RWPE2 (cell line): ENCODE measurements around the gene TRPV4.
A peak's percentile ranks its signal among the peaks of the same experiment; 100 is the strongest.

Source experiments
- ATAC-seq: fragments of 200-7000 bp; cut with Tn5 transposase; 3 replicates; pipeline ENCODE4 v1.9.1; 2021; ENCODE audit warnings: low read depth
- DNase-seq: peaks from one replicate; pipeline ENCODE4 v3.0.0-alpha.2; 2020; ENCODE audit warnings: low spot score
- H3K27ac ChIP-seq: fragments of 450-650 bp; 2 replicates; pipeline ENCODE4 v1.5.1; 2017; ENCODE audit warnings: mild to moderate bottlenecking; ENCODE audit not compliant: poor library complexity, severe bottlenecking
- H3K27me3 ChIP-seq: fragments of 250-450 bp; sonication (Bioruptor Pico); 2 replicates; pipeline ENCODE4 v1.5.1; 2021; ENCODE audit warnings: mild to moderate bottlenecking, moderate library complexity; ENCODE audit not compliant: insufficient read depth, poor library complexity, severe bottlenecking
- H3K36me3 ChIP-seq: fragments of 250-450 bp; sonication (Bioruptor Pico); 2 replicates; pipeline ENCODE4 v1.5.1; 2020; ENCODE audit warnings: low read depth, mild to moderate bottlenecking, moderate library complexity
- H3K4me1 ChIP-seq: fragments of 250-450 bp; sonication (Bioruptor Pico); 2 replicates; pipeline ENCODE4 v1.5.1; 2021; ENCODE audit warnings: mild to moderate bottlenecking, moderate library complexity; ENCODE audit not compliant: insufficient read depth, poor library complexity, severe bottlenecking
- H3K4me3 ChIP-seq: fragments of 250-450 bp; sonication (Bioruptor Pico); 2 replicates; pipeline ENCODE4 v1.5.1; 2021; ENCODE audit warnings: mild to moderate bottlenecking, moderate library complexity; ENCODE audit not compliant: severe bottlenecking
- H3K9me3 ChIP-seq: fragments of 250-450 bp; sonication (Bioruptor Pico); 2 replicates; pipeline ENCODE4 v1.5.1; 2021; ENCODE audit warnings: mild to moderate bottlenecking, moderate library complexity; ENCODE audit not compliant: severe bottlenecking
- CTCF ChIP-seq: fragments of 450-650 bp; IDR thresholded peaks from one replicate; pipeline ENCODE4 v1.5.1; 2017; ENCODE audit warnings: mild to moderate bottlenecking, moderate library complexity; ENCODE audit not compliant: poor library complexity, severe bottlenecking

Gene TRPV4

GRCh38 chr12:109765446-109765810 is 67.8 kb downstream of the TRPV4 start:
- TF ChIP-seq CTCF = no peak
- Histone ChIP-seq H3K4me1 (no peaks in the 10 kb centered on the region), H3K4me3 (no peak overlapping the region), H3K9me3 (no peaks in the 10 kb centered on the region), H3K27ac (no peak overlapping the region), H3K36me3 (no peaks in the 10 kb centered on the region), H3K27me3 (no peaks in the 10 kb centered on the region)
- DNase-seq (no peak), ATAC-seq (no peak)

- ATAC-seq (no peak), DNase-seq (no peak)
- TF ChIP-seq CTCF = no peak
Measured at GRCh38 chr12:109764776-109765445, 68.3 kb downstream of the TRPV4 start.

GRCh38 chr12:109764123-109764522 is 69.1 kb downstream of the TRPV4 start:
- no peaks in the 10 kb centered on the region for H3K36me3 ChIP-seq
- H3K27ac ChIP-seq = no peak overlapping the region
- no peaks in the 10 kb centered on the region for H3K27me3 ChIP-seq
- TF ChIP-seq CTCF = peak; percentile 23
- no peaks in the 10 kb centered on the region for H3K9me3 ChIP-seq
- no peak for ATAC-seq
- H3K4me1 ChIP-seq = no peaks in the 10 kb centered on the region
- DNase-seq = no peak
- no peak overlapping the region for H3K4me3 ChIP-seq

More at GRCh38 chr12:109764776-109765445, 68.3 kb downstream of the TRPV4 start:
- no peak overlapping the region for H3K27ac ChIP-seq
- no peaks in the 10 kb centered on the region for H3K36me3 ChIP-seq
- no peaks in the 10 kb centered on the region for H3K27me3 ChIP-seq
- H3K4me1 ChIP-seq = no peaks in the 10 kb centered on the region
- no peak overlapping the region for H3K4me3 ChIP-seq
- no peaks in the 10 kb centered on the region for H3K9me3 ChIP-seq

- no peaks in the 10 kb centered on the region for H3K27me3 ChIP-seq
- ATAC-seq (peak; percentile 76), DNase-seq (no peak)
- H3K36me3 ChIP-seq = no peaks in the 10 kb centered on the region
- H3K27ac ChIP-seq = no peak overlapping the region
- H3K4me3 ChIP-seq = no peak overlapping the region
- TF ChIP-seq CTCF = no peak
- H3K9me3 ChIP-seq = no peaks in the 10 kb centered on the region
- no peaks in the 10 kb centered on the region for H3K4me1 ChIP-seq
Measured at GRCh38 chr12:109763201-109763841, 69.9 kb downstream of the TRPV4 start.

GRCh38 chr12:109762673-109763191 is 70.5 kb downstream of the TRPV4 start:
- no peak overlapping the region for H3K27ac ChIP-seq
- H3K27me3 ChIP-seq = no peaks in the 10 kb centered on the region
- H3K4me3 ChIP-seq = no peak overlapping the region
- no peak for TF ChIP-seq CTCF
- no peaks in the 10 kb centered on the region for H3K36me3 ChIP-seq
- DNase-seq (no peak), ATAC-seq (no peak)
- no peaks in the 10 kb centered on the region for H3K9me3 ChIP-seq
- no peaks in the 10 kb centered on the region for H3K4me1 ChIP-seq
